PFSK-1 (cell line): ENCODE measurements around the gene TMEM212.

Experiments used
- POLR2AphosphoS5 ChIP-seq: IDR thresholded peaks from 2 replicates; pipeline ENCODE4 v1.6.1; 2012; ENCODE audit warnings: low read depth, mild to moderate bottlenecking, control low read depth, low read length, moderate library complexity
- SIN3A ChIP-seq: IDR thresholded peaks from 2 replicates; pipeline ENCODE4 v1.6.1; 2012; ENCODE audit warnings: mild to moderate bottlenecking, low read length, moderate library complexity, borderline replicate concordance; ENCODE audit not compliant: insufficient read depth

DNA sequence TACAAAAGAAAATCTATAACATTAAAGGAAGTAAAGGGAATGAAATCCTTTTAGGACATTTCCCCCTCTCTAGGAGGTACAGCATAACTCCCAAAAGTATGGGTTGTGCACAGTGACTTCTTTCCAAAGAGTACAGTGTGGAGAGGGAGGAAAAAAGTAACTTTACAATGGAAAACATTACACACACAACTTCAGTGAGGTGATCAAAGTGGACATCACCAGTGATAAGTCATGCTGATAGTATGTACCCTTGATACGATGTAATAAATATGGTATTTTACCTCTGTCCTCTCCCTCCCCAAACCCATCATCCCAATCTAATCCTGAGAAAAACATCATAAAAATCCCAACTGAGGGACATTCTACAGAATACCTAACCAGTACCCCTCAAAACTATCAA is 43.6 kb upstream of the TMEM212 start:
- TF ChIP-seq POLR2AphosphoS5 (no peak), SIN3A (no peak)
